ENCODE results near the gene NSG1.

The NSG1 gene

GRCh38 chr4:4374388-4375098 lies 12.4 kb upstream of the NSG1 start:
- DNase-seq, result no peak

GRCh38 chr4:4376074-4376473 lies 10.8 kb upstream of the NSG1 start:
- DNase-seq, result no peak

GRCh38 chr4:4377191-4377590 lies 9.7 kb upstream of the NSG1 start:
- DNase-seq, result no peak

DNA sequence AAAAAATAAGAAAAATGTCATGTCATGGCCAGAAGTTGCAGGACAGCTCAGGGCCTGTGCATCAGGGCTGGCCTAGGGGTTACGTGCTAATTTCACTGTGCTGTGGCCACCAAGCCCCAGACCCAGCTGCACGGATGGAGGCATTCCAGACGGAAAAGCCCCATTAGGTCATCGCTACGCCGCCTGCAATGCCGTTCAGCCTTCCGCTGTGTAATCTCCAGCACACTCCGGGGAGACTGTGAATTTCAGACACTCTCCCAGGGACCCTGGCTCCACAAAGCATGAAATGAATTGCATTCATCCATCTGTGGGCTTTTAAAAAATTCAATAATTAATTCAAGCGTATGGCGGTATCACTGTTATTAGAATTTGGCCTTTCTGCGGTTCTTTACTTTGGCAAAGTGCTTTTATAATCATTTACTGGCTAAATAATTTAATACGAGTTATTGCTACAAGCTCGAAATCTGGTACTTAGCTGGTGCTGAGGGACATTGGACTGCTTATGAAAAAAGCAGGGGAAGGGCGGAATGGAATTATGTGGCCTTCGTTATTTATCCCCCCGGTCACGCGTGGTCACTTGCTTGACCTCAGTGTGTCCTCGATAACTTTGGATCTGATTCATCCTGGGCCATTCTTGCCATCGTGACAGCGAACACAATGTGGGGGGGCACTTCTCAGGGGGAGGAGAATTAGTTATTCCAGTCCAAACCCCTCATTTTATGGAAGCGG lies 9.0 kb upstream of the NSG1 start:
- DNase-seq, result no peak

DNA sequence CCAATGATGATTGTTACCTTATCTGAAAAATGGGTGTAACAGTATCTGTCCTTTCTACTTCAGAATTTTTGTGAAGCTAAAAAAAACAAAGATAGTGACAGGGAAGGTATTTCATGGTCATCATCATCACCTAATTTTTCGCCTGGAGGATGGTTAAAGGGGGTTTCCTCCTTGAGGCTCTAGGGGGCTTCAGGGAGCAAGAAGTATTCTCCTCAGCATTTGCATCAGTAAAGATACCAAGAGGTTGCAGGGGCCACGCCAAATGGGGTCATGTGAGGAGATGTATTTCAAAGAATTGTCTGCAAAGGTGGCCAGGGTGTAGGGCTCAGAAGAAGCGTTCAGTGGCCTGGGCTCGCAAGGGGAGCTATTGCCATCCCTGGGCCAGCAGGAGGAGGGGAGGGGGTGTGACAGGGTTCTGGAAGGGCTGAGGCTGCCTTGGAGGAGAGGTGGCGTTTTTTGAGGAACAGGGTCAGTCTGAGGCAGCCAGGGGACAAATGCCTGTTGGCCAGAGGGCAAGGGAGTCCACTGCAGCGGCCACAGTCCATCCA lies 7.3 kb upstream of the NSG1 start:
- no peak for DNase-seq

GRCh38 chr4:4383085-4383484 lies 3.8 kb upstream of the NSG1 start:
- DNase-seq, result no peak

- no peak for DNase-seq
Observed at GRCh38 chr4:4384837-4385236, 2.1 kb upstream of the NSG1 start.

DNA sequence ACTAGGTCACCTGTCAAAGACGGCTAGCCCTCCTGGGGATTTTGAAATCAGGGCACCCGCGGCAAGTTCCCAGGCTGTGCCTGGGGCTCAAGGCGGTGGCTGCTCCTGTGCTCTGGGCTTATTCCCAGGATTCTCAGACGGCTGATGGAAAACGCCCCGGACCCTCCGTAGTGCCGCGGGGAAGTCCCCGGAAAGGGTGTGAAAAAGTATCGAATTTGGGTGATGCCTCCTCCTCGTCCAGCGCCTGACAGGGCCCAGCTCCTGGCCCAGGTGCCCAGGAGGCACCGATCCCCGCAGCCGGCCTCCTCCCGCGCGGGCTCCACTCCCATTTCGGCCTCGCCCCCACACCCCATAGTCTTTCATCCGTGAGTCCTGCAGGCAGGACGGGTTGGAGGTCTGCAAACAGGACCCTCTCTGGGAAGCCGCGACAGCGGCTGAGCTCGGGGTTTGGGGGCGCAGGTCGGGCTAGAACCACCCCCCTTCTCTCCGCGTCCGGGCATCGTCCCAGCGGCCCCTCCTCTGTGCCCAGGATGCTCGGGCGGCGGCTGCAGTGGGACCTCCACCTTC lies 1.1 kb upstream of the NSG1 start:
- DNase-seq, result no peak

GRCh38 chr4:4386296-4386735 lies 586 bp upstream of the NSG1 start:
- no peak for DNase-seq

- no peak for DNase-seq
Observed at GRCh38 chr4:4387531-4388310, 819 bp downstream of the NSG1 start.

GRCh38 chr4:4388311-4388790 lies 1.4 kb downstream of the NSG1 start:
- DNase-seq, result no peak

GRCh38 chr4:4388836-4389575 lies 2.1 kb downstream of the NSG1 start:
- DNase-seq, result no peak

GRCh38 chr4:4390046-4390445 lies 3.1 kb downstream of the NSG1 start:
- DNase-seq, result no peak

DNA sequence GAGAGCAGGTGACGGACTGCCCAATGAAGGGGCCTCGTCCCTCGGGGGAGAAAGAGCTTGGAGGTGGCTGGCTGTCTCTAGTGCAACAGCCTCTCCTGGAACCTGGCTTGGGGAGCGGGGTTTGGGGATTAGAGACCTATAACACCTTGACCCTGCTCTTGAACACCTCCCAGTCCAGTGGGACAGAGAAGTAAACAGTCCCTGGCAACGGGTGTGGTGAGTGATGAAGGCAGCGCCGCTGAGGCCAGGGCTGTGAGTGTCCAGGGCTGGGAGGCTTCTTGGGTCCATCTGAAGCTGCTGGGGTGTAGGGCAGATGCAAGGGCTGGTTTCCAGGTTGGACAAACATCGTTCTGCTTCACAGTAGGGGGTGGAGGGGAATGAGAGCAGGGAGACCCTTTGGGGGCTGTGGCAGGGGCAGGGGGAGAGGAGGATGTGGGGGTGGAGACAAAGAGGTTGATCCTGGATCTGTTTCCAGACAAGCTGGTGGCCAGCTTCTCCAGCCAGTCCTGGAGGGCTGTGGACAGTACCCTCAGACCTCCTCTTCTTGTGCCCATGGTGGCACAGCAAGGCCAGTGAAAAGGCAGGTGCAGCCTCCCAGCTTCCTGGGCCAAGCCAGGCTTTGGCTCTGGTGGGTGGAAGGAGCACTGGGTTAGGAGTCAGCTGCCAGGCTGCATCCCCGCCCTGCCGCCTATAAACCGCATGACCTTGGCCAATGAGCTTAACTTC lies 3.8 kb downstream of the NSG1 start:
- no peak for DNase-seq

GRCh38 chr4:4391866-4392265 lies 5.0 kb downstream of the NSG1 start:
- DNase-seq, result no peak

DNA sequence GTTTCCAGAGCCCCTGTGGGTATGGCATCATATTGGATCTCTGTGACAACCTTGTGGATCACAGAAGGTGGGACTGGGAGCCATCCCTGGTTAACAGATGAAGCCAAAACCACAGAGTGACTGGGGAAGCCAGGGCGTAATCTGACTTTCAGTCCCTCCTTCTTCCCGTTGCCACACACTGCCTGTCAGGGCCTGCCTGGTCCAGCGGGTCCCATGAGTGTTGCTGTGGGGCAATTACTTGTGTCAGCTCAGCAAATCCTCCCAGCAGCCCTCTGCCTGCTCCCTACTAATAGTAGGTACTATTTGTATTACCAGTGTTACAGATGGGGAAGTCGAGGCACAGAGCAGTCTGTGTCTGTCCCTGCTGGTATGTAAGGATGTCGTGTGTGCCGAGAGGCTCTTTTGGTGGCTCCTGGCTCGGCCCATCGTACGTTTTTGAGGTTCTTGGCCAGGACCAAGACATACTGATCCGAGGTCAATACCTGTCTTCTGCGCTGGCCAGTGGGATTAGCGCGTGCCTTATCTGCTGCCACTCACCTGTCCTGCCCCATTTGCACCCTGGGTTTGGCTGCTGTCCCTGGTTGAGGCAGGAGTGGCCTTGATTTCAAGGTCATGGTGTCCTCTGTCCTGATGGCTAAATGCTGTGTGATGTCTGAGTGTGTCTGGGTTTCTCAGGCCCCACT lies 5.7 kb downstream of the NSG1 start:
- DNase-seq, result no peak

DNA sequence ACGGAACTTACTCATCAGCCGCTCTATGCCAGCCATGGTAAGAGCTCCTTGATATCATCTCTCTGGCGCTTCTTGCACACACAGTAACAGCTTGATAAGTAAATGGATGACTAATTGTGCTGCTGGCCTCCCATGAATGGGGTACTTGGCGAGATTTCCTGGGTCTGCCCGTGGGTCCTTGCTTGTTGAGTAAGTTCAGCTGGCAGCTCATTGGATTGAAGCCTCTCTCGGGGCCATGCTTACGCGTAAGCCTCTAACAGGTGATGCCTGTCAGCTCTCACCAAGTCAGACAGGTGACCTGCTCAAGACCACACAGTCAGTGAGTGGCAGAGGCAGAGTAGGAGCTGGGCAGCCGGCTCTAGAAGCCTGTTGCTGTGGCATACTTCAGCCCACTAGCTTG lies 7.7 kb downstream of the NSG1 start:
- no peak for DNase-seq

GRCh38 chr4:4395371-4395770 lies 8.5 kb downstream of the NSG1 start:
- DNase-seq, result no peak

DNA sequence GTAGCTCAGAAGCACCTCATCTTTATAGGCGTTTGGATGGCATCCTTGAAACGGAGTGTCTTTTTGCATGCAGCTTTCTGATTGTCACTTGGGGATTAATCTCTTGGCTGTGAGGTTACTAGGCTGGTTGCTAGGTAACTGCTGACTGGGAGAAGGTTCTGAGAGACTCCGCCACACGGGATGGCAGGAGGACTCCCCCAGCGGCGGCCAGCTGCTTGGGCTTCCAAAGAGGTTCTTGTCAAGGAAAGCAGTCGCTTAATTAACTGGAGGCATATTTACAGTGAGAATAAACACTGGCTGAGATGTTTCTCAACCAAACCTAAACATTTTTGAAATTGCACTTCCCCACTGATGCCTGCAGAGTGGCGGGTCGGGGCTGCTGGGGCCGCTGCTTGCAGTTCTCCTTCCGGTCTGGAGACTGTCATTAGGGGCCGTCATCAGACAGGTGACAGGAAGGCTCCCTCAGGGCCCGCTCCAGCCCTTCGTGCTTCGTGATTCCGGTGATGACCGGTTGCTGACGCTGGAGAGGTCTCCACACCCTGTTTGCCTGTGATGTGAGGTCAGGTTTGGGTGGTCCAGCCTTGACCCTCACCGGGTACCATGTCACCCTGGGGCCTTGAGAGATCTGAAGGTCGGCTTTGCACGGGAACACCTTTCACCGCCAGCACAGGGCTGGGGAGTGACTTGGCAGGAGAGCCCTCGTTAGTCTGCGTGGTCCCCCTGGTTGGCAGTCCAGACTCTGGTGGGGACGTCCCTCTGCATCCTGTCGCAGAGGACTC lies 9.1 kb downstream of the NSG1 start:
- DNase-seq, result no peak

All from GDM1 (cell line).